H1 (cell line): ENCODE data around the gene CCDC127. TPM values are rescaled to one million over a fixed set of nuclear protein-coding genes. Genes with fewer than 3 reads are reported as not detected.

Experiments used
- CTCF ChIA-PET: fragments of 300-600 bp; sonication (Branson Sonifier 250); formaldehyde crosslinking; loops from one replicate; lab custom pipeline; 2021; ENCODE audit not compliant: partially characterized antibody; lab: Charles Lee
- POLR2A ChIA-PET: fragments of 300-600 bp; sonication (Branson Sonifier 250); formaldehyde crosslinking; loops from one replicate; lab custom pipeline; 2021; ENCODE audit warnings: inconsistent platforms; ENCODE audit not compliant: partially characterized antibody; lab: Charles Lee
- DNase-seq, 2 experiments: peaks; one replicate each; pipeline versions ENCODE4 v3.0.0 to v3.0.0-alpha.2; 2010 to 2022; ENCODE audit warnings: low spot score in 2 of 2, low read depth in 1 of 2, mixed read lengths in 1 of 2
- FAIRE-seq: peaks from 2 replicates; lab custom pipeline; 2011; peaks lifted over from hg19 to GRCh38; lab: Jason Lieb, UNC
- H2AFZ ChIP-seq: 2 replicates; pipeline ENCODE4 v1.8.1; 2012; ENCODE audit warnings: low read length, inconsistent platforms
- H2AK5ac ChIP-seq: 2 replicates; pipeline ENCODE4 v1.6.1; 2013; ENCODE audit warnings: low read depth, low read length
- H2BK120ac ChIP-seq: replicated peaks from 2 replicates; pipeline ENCODE3; 2013; ENCODE audit warnings: low read depth, low read length, inconsistent platforms
- H2BK12ac ChIP-seq: 2 replicates; pipeline ENCODE4 v1.6.1; 2013; ENCODE audit warnings: low read depth, low read length
- H2BK15ac ChIP-seq: 2 replicates; pipeline ENCODE4 v1.6.1; 2013; ENCODE audit warnings: low read length
- H2BK20ac ChIP-seq: 2 replicates; pipeline ENCODE4 v1.6.1; 2013; ENCODE audit warnings: low read length
- H2BK5ac ChIP-seq: 2 replicates; pipeline ENCODE4 v1.6.1; 2013; ENCODE audit warnings: low read depth, low read length
- H3K14ac ChIP-seq: 2 replicates; pipeline ENCODE4 v1.6.1; 2013; ENCODE audit warnings: inconsistent platforms; ENCODE audit not compliant: insufficient read length
- H3K18ac ChIP-seq: 2 replicates; pipeline ENCODE4 v1.6.1; 2013; ENCODE audit warnings: low read length; ENCODE audit errors: extremely low read depth
- H3K23ac ChIP-seq: 2 replicates; pipeline ENCODE4 v1.6.1; 2013; ENCODE audit warnings: inconsistent platforms; ENCODE audit not compliant: insufficient read length
- H3K23me2 ChIP-seq: 2 replicates; pipeline ENCODE4 v1.6.1; 2013; ENCODE audit warnings: low read depth, low read length
- H3K27ac ChIP-seq: 2 replicates; pipeline ENCODE4 v1.6.1; 2011; ENCODE audit warnings: low read depth, low read length, inconsistent platforms
- H3K27me3 ChIP-seq, 4 experiments: replicated peaks in 1 of 4; 1 replicate in 1 of 4; 2 replicates in 3 of 4; pipeline versions ENCODE4 v1.6.1 to v1.8.1; 2011 to 2013; ENCODE audit warnings: low read length in 3 of 4, mild to moderate bottlenecking in 3 of 4, inconsistent platforms in 2 of 4, mixed read lengths in 2 of 4, moderate library complexity in 1 of 4; ENCODE audit not compliant: control insufficient read depth in 3 of 4, insufficient read depth in 3 of 4; ENCODE audit errors: extremely low read depth in 1 of 4
- H3K36me3 ChIP-seq, 4 experiments: 2 replicates each; pipeline versions ENCODE4 v1.6.1 to v1.8.1; 2011 to 2013; ENCODE audit warnings: mild to moderate bottlenecking in 4 of 4, low read length in 3 of 4, moderate library complexity in 2 of 4, control low read depth in 1 of 4, inconsistent platforms in 1 of 4; ENCODE audit not compliant: insufficient read depth in 4 of 4, control insufficient read depth in 2 of 4
- H3K4ac ChIP-seq: replicated peaks from 2 replicates; pipeline ENCODE3; 2013; ENCODE audit warnings: low read length, low read depth, mixed read lengths, inconsistent platforms; ENCODE audit not compliant: insufficient read length
- H3K4me1 ChIP-seq, 4 experiments: replicated peaks in 1 of 4; 1 replicate in 1 of 4; 2 replicates in 3 of 4; pipeline versions ENCODE4 v1.6.1 to v1.8.1; 2011 to 2013; ENCODE audit warnings: low read length in 3 of 4, inconsistent platforms in 2 of 4, mixed read lengths in 1 of 4; ENCODE audit not compliant: insufficient read depth in 4 of 4, control insufficient read depth in 3 of 4
- H3K4me2 ChIP-seq, 2 experiments: 2 replicates each; pipeline versions ENCODE4 v1.6.1 to v1.8.1; 2011 to 2013; ENCODE audit warnings: low read depth in 2 of 2, low read length in 2 of 2, control low read depth in 1 of 2, inconsistent platforms in 1 of 2, mild to moderate bottlenecking in 1 of 2; ENCODE audit not compliant: insufficient read depth in 1 of 2
- H3K4me3 ChIP-seq, 4 experiments: fragments of 200-600, 300-600 bp in 1 of 4; sonication (generic), shearing (Covaris generic), sonication (Bioruptor Twin) in 1 of 4; 2 replicates each; pipeline versions ENCODE4 v1.5.1 to v1.8.1; 2011 to 2016; ENCODE audit warnings: low read length in 4 of 4, low read depth in 3 of 4, control low read depth in 2 of 4, inconsistent platforms in 2 of 4, mild to moderate bottlenecking in 2 of 4, mixed read lengths in 1 of 4, moderate library complexity in 1 of 4; ENCODE audit not compliant: insufficient read depth in 2 of 4; ENCODE audit errors: extremely low read depth in 1 of 4
- H3K56ac ChIP-seq: replicated peaks from 2 replicates; pipeline ENCODE3; 2013; ENCODE audit warnings: low read depth, mild to moderate bottlenecking, mixed read lengths, low read length, inconsistent platforms; ENCODE audit not compliant: insufficient read length
- H3K79me1 ChIP-seq: 2 replicates; pipeline ENCODE4 v1.6.1; 2013; ENCODE audit warnings: low read depth, low read length, control low read depth
- H3K79me2 ChIP-seq, 2 experiments: 2 replicates each; pipeline versions ENCODE4 v1.6.1 to v1.8.1; 2012 to 2013; ENCODE audit warnings: low read length in 2 of 2, mild to moderate bottlenecking in 2 of 2, inconsistent platforms in 1 of 2; ENCODE audit not compliant: insufficient read depth in 2 of 2, control insufficient read depth in 1 of 2
- H3K9ac ChIP-seq, 4 experiments: replicated peaks in 1 of 4; 1 replicate in 1 of 4; 2 replicates in 3 of 4; pipeline versions ENCODE4 v1.6.1 to v1.8.1; 2011 to 2013; ENCODE audit warnings: low read depth in 3 of 4, low read length in 3 of 4, control low read depth in 2 of 4, mild to moderate bottlenecking in 2 of 4, moderate library complexity in 2 of 4, inconsistent platforms in 1 of 4; ENCODE audit errors: extremely low read depth in 1 of 4
- H3K9me3 ChIP-seq, 2 experiments: 2 replicates each; pipeline versions ENCODE4 v1.6.1 to v1.8.1; 2012 to 2013; ENCODE audit warnings: mild to moderate bottlenecking in 2 of 2, moderate library complexity in 2 of 2, control low read depth in 1 of 2, inconsistent platforms in 1 of 2, low read depth in 1 of 2, low read length in 1 of 2, mixed read lengths in 1 of 2; ENCODE audit not compliant: insufficient read depth in 2 of 2
- H4K20me1 ChIP-seq, 2 experiments: replicated peaks in 1 of 2; 2 replicates each; pipeline versions ENCODE3 to v1.8.1; 2011 to 2013; ENCODE audit warnings: inconsistent platforms in 2 of 2, low read length in 2 of 2, mild to moderate bottlenecking in 1 of 2; ENCODE audit not compliant: insufficient read depth in 2 of 2, control insufficient read depth in 1 of 2
- H4K5ac ChIP-seq: 2 replicates; pipeline ENCODE4 v1.6.1; 2013; ENCODE audit warnings: low read length, low read depth, mixed read lengths, inconsistent platforms; ENCODE audit not compliant: insufficient read length
- H4K8ac ChIP-seq: 2 replicates; pipeline ENCODE4 v1.8.0; 2013; ENCODE audit warnings: mild to moderate bottlenecking, moderate library complexity, low read length, inconsistent platforms; ENCODE audit not compliant: insufficient read depth; ENCODE audit errors: extremely low read depth
- H4K91ac ChIP-seq: replicated peaks from 2 replicates; pipeline ENCODE3; 2013; ENCODE audit warnings: low read length, mixed read lengths, inconsistent platforms; ENCODE audit not compliant: insufficient read length
- JUND ChIP-seq: IDR thresholded peaks from 2 replicates; pipeline ENCODE4 v1.6.1; 2011; ENCODE audit warnings: mild to moderate bottlenecking, improper control_type of control experiment, low read length
- KDM4A ChIP-seq: IDR thresholded peaks from one replicate; pipeline ENCODE4 v1.7.1; 2012; ENCODE audit warnings: low read depth, mild to moderate bottlenecking, moderate library complexity, low read length, inconsistent platforms; ENCODE audit not compliant: severe bottlenecking
- KDM5A ChIP-seq: fragments of 200-600 bp; IDR thresholded peaks from 2 replicates; pipeline ENCODE4 v1.7.1; 2012; ENCODE audit warnings: mild to moderate bottlenecking, low read length, inconsistent platforms, mixed read lengths
- POU5F1 ChIP-seq: IDR thresholded peaks from 2 replicates; pipeline ENCODE4 v1.6.1; 2011; ENCODE audit warnings: low read depth, mild to moderate bottlenecking, low read length, moderate library complexity
- RAD21 ChIP-seq, 2 experiments: IDR thresholded peaks in 1 of 2; conservative IDR thresholded peaks in 1 of 2; 2 replicates each; pipeline ENCODE4 v1.6.1; 2011; ENCODE audit warnings: low read depth in 2 of 2, low read length in 2 of 2, improper control_type of control experiment in 1 of 2, inconsistent platforms in 1 of 2, mild to moderate bottlenecking in 1 of 2, moderate library complexity in 1 of 2
- SIRT6 ChIP-seq: IDR thresholded peaks from one replicate; pipeline ENCODE4 v1.7.1; 2012; ENCODE audit warnings: low read length, inconsistent platforms
- TEAD4 ChIP-seq: IDR thresholded peaks from 2 replicates; pipeline ENCODE4 v1.6.1; 2012; ENCODE audit warnings: low read depth, low read length, inconsistent platforms, mixed read lengths
- WGBS, 2 experiments: shearing (Covaris generic) in 1 of 2; methylation state at CpG; one replicate each; pipeline versions ENCODE4 v1.1.6 to v1.1.7; 2013 to 2015; ENCODE audit warnings: low lambda C conversion rate in 2 of 2, mixed read lengths in 2 of 2, inconsistent platforms in 1 of 2, low coverage in 1 of 2, missing lambda C conversion rate in 1 of 2; ENCODE audit not compliant: insufficient replicate concordance in 2 of 2, insufficient coverage in 1 of 2, insufficient read length in 1 of 2; ENCODE audit errors: extremely low coverage in 1 of 2, missing lambda C conversion rate in 1 of 2; 5-methylcytosine and 5-hydroxymethylcytosine counted together
- polyA plus RNA-seq, 7 experiments: library from polyadenylated mRNA; depleted of rRNA in 3 of 7; stranded (reverse) in 5 of 7; unstranded in 2 of 7; fragments of >200 nt in 5 of 7; fragments of 200-250 nt in 2 of 7; gene quantifications; 1 replicate in 5 of 7; 2 replicates in 1 of 7; 4 replicates in 1 of 7; pipeline versions ENCODE4 v1.2.1 to v1.2.3, GENCODE V29; 2011 to 2013; ENCODE audit warnings: missing spikeins in 2 of 7, mixed read lengths in 2 of 7
- total RNA-seq: library from RNA; stranded (reverse); fragmentation: NEBNext Ultra II Directional; extraction: Animal tissue kit (Norgen Biotek cat#: 25700); gene quantifications from 2 replicates; pipeline ENCODE4 v1.2.1, GENCODE V29; 2021
- TF ChIP-seq, protein P1 (sequence below): IDR thresholded peaks from 2 replicates; pipeline ENCODE4 v1.6.1; 2011; ENCODE audit warnings: low read depth, mild to moderate bottlenecking, low read length; ENCODE audit not compliant: insufficient read depth

CCDC127 gene
- total and polyA plus RNA-seq, 2 of the 8 experiments (the other 6 are each of a cell fraction or from before 2014, with no cell fraction given), result 2.9 to 8.0 TPM

DNA sequence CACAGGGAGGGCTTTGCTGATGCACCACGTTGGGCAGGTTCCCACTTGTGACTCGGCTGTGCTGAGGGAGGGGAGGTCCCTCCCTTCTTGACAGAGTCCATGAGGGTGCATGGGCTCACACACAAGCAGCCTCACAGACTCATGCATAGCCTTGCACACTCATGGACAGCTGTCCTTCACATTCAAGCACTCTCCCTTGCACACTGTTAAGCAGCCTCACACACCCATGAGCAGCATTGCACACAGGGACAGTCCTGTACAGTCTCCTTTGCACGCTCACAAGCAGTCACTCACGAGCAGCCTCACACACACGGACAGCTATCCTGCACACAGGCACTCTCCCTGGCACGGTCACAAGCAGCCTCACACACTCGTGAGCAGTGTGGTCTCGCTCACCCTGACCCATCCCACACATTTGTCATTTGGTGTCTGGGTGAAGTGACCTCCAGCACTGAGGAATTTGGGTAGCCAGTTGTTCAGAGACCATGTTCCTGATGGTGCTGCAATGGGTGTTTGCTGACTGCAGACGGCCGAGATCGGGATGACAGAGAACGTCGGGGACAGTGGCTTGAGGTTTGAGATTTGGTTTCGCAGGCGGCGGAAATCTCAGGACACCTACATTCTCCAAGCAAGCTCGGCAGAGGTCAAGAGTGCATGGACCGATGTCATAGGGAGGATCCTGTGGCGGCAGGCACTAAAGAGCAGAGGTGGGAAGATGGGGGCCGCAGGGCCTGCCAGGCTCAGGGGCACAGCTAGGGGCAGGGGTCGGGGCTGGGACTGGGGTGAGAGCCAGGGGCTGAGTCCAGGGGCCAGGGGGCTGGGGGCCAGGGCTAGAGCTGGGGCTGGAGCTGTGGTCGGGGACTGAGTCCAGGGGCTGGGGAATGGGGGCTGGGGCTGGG, 44.3 kb downstream of the CCDC127 start:
- H3K56ac ChIP-seq, result no peak overlapping the region
- POLR2A ChIA-PET, result interaction anchor here (1.2 kb wide), 1 partner anchor 21 kb away, joined by 3 read pairs; no protein-coding TSS in a partner anchor
- no peak overlapping the region for H3K18ac ChIP-seq
- H4K91ac ChIP-seq, result no peak overlapping the region
- no peak overlapping the region for H4K5ac ChIP-seq
- CTCF ChIA-PET, result interaction anchor here (1.0 kb wide), 1 partner anchor 15 kb away, joined by 5 read pairs; no protein-coding TSS in a partner anchor
- no peaks in the 10 kb centered on the region for H3K79me1 ChIP-seq
- no peak overlapping the region for H3K27ac ChIP-seq
- no peak overlapping the region for H3K4me3 ChIP-seq
- no peak overlapping the region for H3K23ac ChIP-seq
- H3K4me1 ChIP-seq, result no peaks in the 10 kb centered on the region
- H4K8ac ChIP-seq, result no peak overlapping the region
- H3K27me3 ChIP-seq, result no peaks in the 10 kb centered on the region; a peak in 1 of 7 replicates
- no peak overlapping the region for H2AK5ac ChIP-seq
- 87% methylated on average over 20 of the region's 22 CpGs; no CpG with 5 or more reads in 1 of the 2 experiments for WGBS, 2 experiments
- no peak overlapping the region for H2BK20ac ChIP-seq
- no peak overlapping the region for H3K4me2 ChIP-seq
- no peak overlapping the region for H2BK12ac ChIP-seq
- H2BK15ac ChIP-seq, result no peak overlapping the region
- no peaks in the 10 kb centered on the region for H3K9me3 ChIP-seq
- FAIRE-seq (no peak), DNase-seq (no peak)
- H3K23me2 ChIP-seq, result no peaks in the 10 kb centered on the region
- H3K9ac ChIP-seq, result no peak overlapping the region
- H2AFZ ChIP-seq, result no peak overlapping the region
- peaks cover 3 to 13% of the 10 kb centered on the region in 2 experiments for H4K20me1 ChIP-seq
- peaks cover 0 to 22% (median 13%) of the 10 kb centered on the region in 4 experiments; a peak in 6 of 8 replicates for H3K36me3 ChIP-seq
- no peak overlapping the region for H3K4ac ChIP-seq
- no peaks in the 10 kb centered on the region for H3K79me2 ChIP-seq
- no peak overlapping the region for H3K14ac ChIP-seq
- H2BK5ac ChIP-seq, result no peak overlapping the region
- H2BK120ac ChIP-seq, result no peak overlapping the region
- no peak for TF ChIP-seq SIRT6
- no peak for TF ChIP-seq KDM5A
- no peak for TF ChIP-seq KDM4A
- no peak for TF ChIP-seq JUND
- no peak for TF ChIP-seq RAD21 (IDR thresholded peaks at IDR 0.05 in 1 of 2, conservative IDR thresholded peaks at IDR 0.05 in 1 of 2; ENCODE audit: low read depth in 2 of 2, low read length in 2 of 2)
- TF ChIP-seq TEAD4, result no peak
- TF ChIP-seq, protein P1, sequence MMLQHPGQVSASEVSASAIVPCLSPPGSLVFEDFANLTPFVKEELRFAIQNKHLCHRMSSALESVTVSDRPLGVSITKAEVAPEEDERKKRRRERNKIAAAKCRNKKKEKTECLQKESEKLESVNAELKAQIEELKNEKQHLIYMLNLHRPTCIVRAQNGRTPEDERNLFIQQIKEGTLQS, result no peak
- no peak for TF ChIP-seq POU5F1
